ENCODE measurements around the gene TSPAN6.

Gene TSPAN6

DNA sequence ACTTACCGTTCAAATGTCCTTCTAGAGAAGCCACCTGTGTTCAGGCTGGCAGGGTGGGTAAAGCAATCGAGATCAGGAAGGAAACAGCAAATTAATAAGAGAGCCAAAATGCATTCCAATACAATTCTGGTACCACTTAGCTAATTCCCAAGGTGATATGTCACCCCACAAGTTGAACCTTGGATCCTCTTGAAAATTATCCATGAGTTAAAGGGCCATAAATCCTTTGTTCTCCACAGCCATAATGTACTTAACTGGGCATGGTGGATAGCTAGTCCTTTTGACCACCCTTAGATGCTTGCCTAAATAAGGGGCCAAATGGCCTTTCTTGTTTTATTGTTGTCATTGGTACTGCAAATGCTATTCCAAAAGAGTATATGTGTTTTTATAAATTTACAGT lies 49.9 kb downstream of the TSPAN6 start:
- TF ChIP-seq, protein P1, sequence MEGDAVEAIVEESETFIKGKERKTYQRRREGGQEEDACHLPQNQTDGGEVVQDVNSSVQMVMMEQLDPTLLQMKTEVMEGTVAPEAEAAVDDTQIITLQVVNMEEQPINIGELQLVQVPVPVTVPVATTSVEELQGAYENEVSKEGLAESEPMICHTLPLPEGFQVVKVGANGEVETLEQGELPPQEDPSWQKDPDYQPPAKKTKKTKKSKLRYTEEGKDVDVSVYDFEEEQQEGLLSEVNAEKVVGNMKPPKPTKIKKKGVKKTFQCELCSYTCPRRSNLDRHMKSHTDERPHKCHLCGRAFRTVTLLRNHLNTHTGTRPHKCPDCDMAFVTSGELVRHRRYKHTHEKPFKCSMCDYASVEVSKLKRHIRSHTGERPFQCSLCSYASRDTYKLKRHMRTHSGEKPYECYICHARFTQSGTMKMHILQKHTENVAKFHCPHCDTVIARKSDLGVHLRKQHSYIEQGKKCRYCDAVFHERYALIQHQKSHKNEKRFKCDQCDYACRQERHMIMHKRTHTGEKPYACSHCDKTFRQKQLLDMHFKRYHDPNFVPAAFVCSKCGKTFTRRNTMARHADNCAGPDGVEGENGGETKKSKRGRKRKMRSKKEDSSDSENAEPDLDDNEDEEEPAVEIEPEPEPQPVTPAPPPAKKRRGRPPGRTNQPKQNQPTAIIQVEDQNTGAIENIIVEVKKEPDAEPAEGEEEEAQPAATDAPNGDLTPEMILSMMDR (IDR thresholded peaks at IDR 0.05; ENCODE audit: extremely low read depth, missing control alignments), result no peak
- DNase-seq (ENCODE audit: low spot score), result no peak

DNA sequence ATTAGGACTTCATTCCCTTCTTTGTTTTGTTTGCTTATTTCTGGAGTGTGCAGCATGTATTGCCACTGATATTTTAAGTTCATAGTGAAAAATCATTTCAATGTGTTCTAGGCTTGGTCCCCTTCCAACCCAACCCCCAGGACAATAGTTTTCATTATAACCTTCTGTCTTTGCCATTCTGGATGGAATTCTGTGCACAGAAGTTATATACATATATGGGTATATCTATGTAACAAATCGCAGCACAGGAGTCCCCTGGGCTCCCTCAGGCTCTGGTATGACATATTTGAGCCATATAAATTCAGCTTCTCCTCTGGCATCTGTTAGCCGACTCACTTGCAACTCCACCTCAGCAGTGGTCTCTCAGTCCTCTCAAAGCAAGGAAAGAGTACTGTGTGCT lies 52.0 kb downstream of the TSPAN6 start, which contains the start of gene TNMD:
Gene TNMD, plus strand, starts transcription at position 326 of the 400 bp plus-strand sequence. CDS start 83 bp downstream, outside the sequence.
- DNase-seq (ENCODE audit: low spot score), result no peak
- TF ChIP-seq, protein P1 (IDR thresholded peaks at IDR 0.05; ENCODE audit: extremely low read depth, missing control alignments), result no peak
